Measurements from ENCODE around the gene MLANA.

The MLANA gene

GRCh38 chr9:5890641-5891040 is at the start of gene MLANA:
Gene MLANA (plus strand): TSS chr9:5890889. CDS start chr9:5892475, 1,586 bp downstream.
- DNase-seq (ENCODE audit: low read depth, low spot score), result no peak

GRCh38 chr9:5841771-5842573 is 48.7 kb upstream of the MLANA start:
- no peak for DNase-seq (ENCODE audit: low read depth, low spot score)

GRCh38 chr9:5842929-5843793 is 47.5 kb upstream of the MLANA start:
- DNase-seq (ENCODE audit: low read depth, low spot score), result no peak

- DNase-seq (ENCODE audit: low read depth, low spot score), result no peak
These were observed 46.8 kb upstream of the MLANA start for GRCh38 chr9:5843794-5844471.

- DNase-seq (ENCODE audit: low read depth, low spot score), result no peak
These were observed 45.5 kb upstream of the MLANA start for GRCh38 chr9:5845157-5845531.

- DNase-seq (ENCODE audit: low read depth, low spot score), result no peak
These were observed 44.6 kb upstream of the MLANA start for GRCh38 chr9:5846096-5846495.

- DNase-seq (ENCODE audit: low read depth, low spot score), result no peak
These were observed 44.2 kb upstream of the MLANA start for GRCh38 chr9:5846501-5846921.

GRCh38 chr9:5848372-5848882 is 42.3 kb upstream of the MLANA start:
- no peak for DNase-seq (ENCODE audit: low read depth, low spot score)

- no peak for DNase-seq (ENCODE audit: low read depth, low spot score)
These were observed 40.0 kb upstream of the MLANA start for GRCh38 chr9:5850724-5851122.

GRCh38 chr9:5851445-5851844 is 39.2 kb upstream of the MLANA start:
- no peak for DNase-seq (ENCODE audit: low read depth, low spot score)

GRCh38 chr9:5852987-5853386 is 37.7 kb upstream of the MLANA start:
- no peak for DNase-seq (ENCODE audit: low read depth, low spot score)

GRCh38 chr9:5853617-5854016 is 37.1 kb upstream of the MLANA start:
- no peak for DNase-seq (ENCODE audit: low read depth, low spot score)

GRCh38 chr9:5854063-5854790 is 36.5 kb upstream of the MLANA start:
- no peak for DNase-seq (ENCODE audit: low read depth, low spot score)

- no peak for DNase-seq (ENCODE audit: low read depth, low spot score)
These were observed 32.8 kb upstream of the MLANA start for GRCh38 chr9:5857928-5858327.

- DNase-seq (ENCODE audit: low read depth, low spot score), result no peak
These were observed 31.9 kb upstream of the MLANA start for GRCh38 chr9:5858833-5859232.

GRCh38 chr9:5863092-5863746 is 27.5 kb upstream of the MLANA start:
- no peak for DNase-seq (ENCODE audit: low read depth, low spot score)

GRCh38 chr9:5864446-5864845 is 26.2 kb upstream of the MLANA start:
- DNase-seq (ENCODE audit: low read depth, low spot score), result no peak

- no peak for DNase-seq (ENCODE audit: low read depth, low spot score)
These were observed 24.4 kb upstream of the MLANA start for GRCh38 chr9:5866272-5866671.

GRCh38 chr9:5866685-5867084 is 24.0 kb upstream of the MLANA start:
- no peak for DNase-seq (ENCODE audit: low read depth, low spot score)

GRCh38 chr9:5868235-5868634 is 22.5 kb upstream of the MLANA start:
- no peak for DNase-seq (ENCODE audit: low read depth, low spot score)

All from smooth muscle cell of the brain vasculature (primary cell).